Lower leg skin (tissue), 4 donors: ENCODE measurements around the gene LHX1. TPM values are rescaled to one million over a fixed set of nuclear protein-coding genes. Genes with fewer than 3 reads are reported as not detected.

Source experiments
- DNase-seq, 2 donors: peaks; one replicate each; pipeline ENCODE4 v3.0.0-alpha.2; 2019; ENCODE audit warnings: low spot score in 2 of 2
- H3K4me3 ChIP-seq: fragments of 200-600 bp; sonication (generic); 2 replicates; pipeline ENCODE4 v1.5.1; 2017; ENCODE audit warnings: mild to moderate bottlenecking, low read depth; ENCODE audit not compliant: poor library complexity, severe bottlenecking
- POLR2A ChIP-seq, 2 donors: fragments of 450-650 bp; IDR thresholded peaks; one replicate each; pipeline ENCODE4 v1.6.1; 2016 to 2017; ENCODE audit warnings: antibody characterized with exemption in 2 of 2, mild to moderate bottlenecking in 1 of 2, moderate library complexity in 1 of 2
- WGBS, 2 donors: methylation state at CpG; one replicate each; pipeline ENCODE4 v1.1.5; 2018; 5-methylcytosine and 5-hydroxymethylcytosine counted together
- intact Hi-C: fragments of 100-400 bp; cut with DNase I; formaldehyde crosslinking; loops from one replicate; pipeline ENCODE4 v1.15.0; 2023; ENCODE audit warnings: low total_unique reads
- total RNA-seq, 4 donors: library from RNA; depleted of rRNA; stranded (reverse); fragments of >200 nt; gene quantifications; one replicate each; pipeline ENCODE4 v1.1.0, GENCODE V29; 2016
- TF ChIP-seq, protein P1 (sequence below), 3 donors: fragments of 450-650 bp; IDR thresholded peaks; one replicate each; pipeline ENCODE4 v1.5.1; 2016; ENCODE audit warnings: antibody characterized with exemption in 3 of 3, mild to moderate bottlenecking in 3 of 3, moderate library complexity in 2 of 3

Gene LHX1
- total RNA-seq, 4 donors from 2014 or later = not detected

DNA sequence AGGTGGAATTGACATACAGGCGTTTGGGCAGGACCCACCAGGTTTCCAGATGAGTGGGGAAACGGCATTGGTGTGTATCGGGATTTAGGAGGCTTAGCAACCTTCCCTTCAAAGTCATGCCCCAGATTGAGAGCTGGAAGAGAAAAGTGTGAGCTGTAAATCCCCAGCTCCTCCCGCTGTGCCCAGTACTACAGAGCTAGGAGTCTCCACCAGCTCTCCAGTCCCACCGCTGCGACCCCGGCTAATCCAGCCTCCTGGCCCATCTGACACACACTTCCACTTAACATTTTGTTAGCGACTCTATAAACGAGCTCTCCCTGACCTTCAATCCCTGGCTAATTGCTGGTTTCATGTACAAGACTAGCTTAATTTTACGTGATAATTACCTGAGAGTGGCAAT lies 29.9 kb upstream of the LHX1 start:
- intact Hi-C loops = no loop called here
- 61 to 66% methylated on average over 10 of the region's 10 CpGs for WGBS, 2 donors
- no peak overlapping the region for H3K4me3 ChIP-seq
- TF ChIP-seq, protein P1, sequence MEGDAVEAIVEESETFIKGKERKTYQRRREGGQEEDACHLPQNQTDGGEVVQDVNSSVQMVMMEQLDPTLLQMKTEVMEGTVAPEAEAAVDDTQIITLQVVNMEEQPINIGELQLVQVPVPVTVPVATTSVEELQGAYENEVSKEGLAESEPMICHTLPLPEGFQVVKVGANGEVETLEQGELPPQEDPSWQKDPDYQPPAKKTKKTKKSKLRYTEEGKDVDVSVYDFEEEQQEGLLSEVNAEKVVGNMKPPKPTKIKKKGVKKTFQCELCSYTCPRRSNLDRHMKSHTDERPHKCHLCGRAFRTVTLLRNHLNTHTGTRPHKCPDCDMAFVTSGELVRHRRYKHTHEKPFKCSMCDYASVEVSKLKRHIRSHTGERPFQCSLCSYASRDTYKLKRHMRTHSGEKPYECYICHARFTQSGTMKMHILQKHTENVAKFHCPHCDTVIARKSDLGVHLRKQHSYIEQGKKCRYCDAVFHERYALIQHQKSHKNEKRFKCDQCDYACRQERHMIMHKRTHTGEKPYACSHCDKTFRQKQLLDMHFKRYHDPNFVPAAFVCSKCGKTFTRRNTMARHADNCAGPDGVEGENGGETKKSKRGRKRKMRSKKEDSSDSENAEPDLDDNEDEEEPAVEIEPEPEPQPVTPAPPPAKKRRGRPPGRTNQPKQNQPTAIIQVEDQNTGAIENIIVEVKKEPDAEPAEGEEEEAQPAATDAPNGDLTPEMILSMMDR (IDR thresholded peaks at IDR 0.05) = no peak
- no peak for TF ChIP-seq POLR2A (IDR thresholded peaks at IDR 0.05)
- DNase-seq = no peak

DNA sequence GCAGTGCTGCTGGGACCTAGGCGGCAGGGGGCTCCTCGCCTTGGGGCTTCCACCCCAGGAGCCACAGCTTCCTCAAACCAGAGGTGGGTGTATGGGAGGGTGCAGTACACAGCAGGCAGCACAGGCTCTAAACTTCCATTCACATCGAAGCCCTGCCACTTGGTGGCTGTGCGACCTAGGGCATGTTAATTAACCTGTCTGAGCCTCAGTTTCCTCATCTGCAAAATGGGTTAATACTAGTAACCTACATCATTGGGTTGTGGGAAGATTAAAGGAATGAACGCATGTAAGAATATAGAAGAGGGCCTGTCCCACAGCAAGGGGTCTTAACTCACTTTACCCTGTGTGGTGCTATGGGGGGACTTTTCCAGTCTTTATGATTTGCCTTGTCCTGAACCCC lies 26.8 kb upstream of the LHX1 start:
- intact Hi-C loops = no loop called here
- no peak for DNase-seq
- no peak overlapping the region for H3K4me3 ChIP-seq
- TF ChIP-seq, protein P1 (IDR thresholded peaks at IDR 0.05) = no peak
- no peak for TF ChIP-seq POLR2A (IDR thresholded peaks at IDR 0.05)
- WGBS, 2 donors = 69 to 84% methylated on average over 5 of the region's 5 CpGs

DNA sequence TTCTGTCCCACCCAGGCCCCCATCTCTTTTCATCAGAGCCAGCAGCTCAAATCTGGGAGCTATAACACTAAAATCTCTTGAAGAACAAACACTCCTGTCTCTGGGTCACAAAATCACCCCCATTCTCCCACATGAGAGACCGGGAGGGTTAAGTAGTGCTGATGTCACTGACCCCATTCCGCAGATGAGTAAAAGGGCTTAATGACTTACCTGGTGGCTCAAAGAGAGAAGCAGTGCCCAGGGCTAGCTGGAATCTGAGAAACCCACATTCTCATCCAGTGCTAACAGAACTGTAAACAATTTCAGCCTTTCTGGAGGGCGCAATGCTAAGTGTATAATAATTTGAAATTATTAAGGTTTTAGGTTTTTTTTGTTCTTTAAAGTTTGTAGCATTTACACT lies 26.3 kb upstream of the LHX1 start:
- DNase-seq = no peak
- H3K4me3 ChIP-seq = no peak overlapping the region
- TF ChIP-seq, protein P1 (IDR thresholded peaks at IDR 0.05) = no peak
- no peak for TF ChIP-seq POLR2A (IDR thresholded peaks at IDR 0.05)
- intact Hi-C loops = no loop called here
- 42 to 64% methylated on average over 3 of the region's 3 CpGs for WGBS, 2 donors

DNA sequence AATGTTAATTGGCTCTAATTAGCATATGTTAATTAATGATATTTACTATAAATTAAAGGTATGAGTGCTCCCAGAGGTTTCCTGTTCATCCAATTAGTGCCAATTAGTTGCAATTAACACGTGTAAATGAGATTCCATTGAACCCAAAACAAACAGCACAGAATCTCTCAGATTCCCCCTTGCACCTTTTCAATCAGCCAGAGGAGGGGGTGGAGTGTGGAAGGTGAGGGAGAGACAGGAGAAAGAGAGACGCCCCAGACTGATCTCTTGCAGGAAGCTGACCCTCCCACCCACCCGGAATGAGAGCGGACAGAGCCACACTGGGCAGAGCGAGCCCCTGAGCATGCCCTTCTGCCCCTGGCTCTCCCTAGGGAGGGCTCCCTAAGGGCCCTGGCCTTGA lies 24.1 kb upstream of the LHX1 start:
- intact Hi-C loops = no loop called here
- 48 to 51% methylated on average over 5 of the region's 5 CpGs for WGBS, 2 donors

DNA sequence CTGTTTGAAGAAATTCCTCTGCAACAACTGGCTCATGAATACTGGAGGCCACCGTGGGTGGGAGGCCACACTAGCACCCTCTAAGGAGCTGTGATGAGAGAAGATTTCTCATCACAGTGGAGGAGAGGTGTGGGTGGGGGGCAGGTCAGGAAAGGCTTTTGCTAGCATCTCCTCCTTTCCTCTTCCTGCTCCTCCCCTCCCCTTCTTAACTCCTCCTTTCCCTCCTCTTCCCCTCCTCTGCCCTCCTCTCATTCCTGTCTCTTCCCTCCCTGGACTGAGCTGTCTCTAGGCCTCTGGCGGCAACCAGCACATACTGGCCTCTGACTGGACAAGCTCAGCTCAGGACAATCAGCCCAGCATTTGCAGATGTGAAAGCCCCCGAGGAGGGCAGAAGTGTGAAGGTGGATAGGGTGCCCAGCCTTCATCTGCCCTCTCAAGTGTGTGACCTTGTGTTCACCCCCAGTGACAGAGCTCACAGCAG lies 19.0 kb upstream of the LHX1 start:
- intact Hi-C loops = no loop called here
- no peak for DNase-seq
- TF ChIP-seq, protein P1 (IDR thresholded peaks at IDR 0.05) = no peak
- TF ChIP-seq POLR2A (IDR thresholded peaks at IDR 0.05) = no peak
- 45 to 60% methylated on average over 3 of the region's 3 CpGs for WGBS, 2 donors
- H3K4me3 ChIP-seq = no peak overlapping the region

More for the DNA sequence above, 24.1 kb upstream of the LHX1 start:
- no peak overlapping the region for H3K4me3 ChIP-seq
- no peak for DNase-seq
- TF ChIP-seq, protein P1 (IDR thresholded peaks at IDR 0.05) = no peak
- no peak for TF ChIP-seq POLR2A (IDR thresholded peaks at IDR 0.05)

DNA sequence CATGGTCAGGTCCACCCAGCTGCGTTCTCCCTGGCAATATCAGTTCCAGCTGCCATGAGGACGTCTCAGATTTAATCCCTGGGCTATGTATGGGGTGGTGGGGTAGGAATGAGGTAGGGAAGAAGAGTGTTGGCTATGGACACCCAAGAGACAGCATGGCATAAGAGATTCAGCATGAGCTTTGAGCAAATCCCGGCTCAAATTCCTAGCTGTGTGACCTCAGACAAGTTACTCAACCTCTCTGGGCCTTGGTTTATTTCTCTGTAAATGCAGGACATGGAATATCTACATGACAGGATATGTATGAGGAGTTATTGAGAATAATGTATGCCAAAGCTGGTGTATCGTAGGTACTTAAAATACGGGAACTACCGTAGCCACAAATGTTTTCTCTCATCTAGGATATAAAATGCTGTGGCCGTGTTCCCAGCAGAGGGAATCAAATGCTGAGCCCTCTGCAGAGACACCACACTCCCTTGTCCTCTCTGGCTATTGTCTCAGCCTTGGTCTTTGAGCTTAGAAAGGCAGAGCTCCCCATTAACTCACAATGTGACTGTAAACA lies 17.8 kb upstream of the LHX1 start:
- 75 to 83% methylated on average over 7 of the region's 7 CpGs for WGBS, 2 donors
- no peak for DNase-seq
- intact Hi-C loops = no loop called here
- TF ChIP-seq POLR2A (IDR thresholded peaks at IDR 0.05) = no peak
- TF ChIP-seq, protein P1 (IDR thresholded peaks at IDR 0.05) = no peak
- no peak overlapping the region for H3K4me3 ChIP-seq
